Aorta (tissue), 5 donors: ENCODE measurements around the gene KCNN1. TPM values are rescaled to one million over a fixed set of nuclear protein-coding genes. Genes with fewer than 3 reads are reported as not detected.
"Not testable (repeated sequence)": the region's sequence is repeated elsewhere in the genome, so short reads cannot be mapped to it uniquely, and the experiment has no call there.

Experiments used
- ATAC-seq: fragments of 200-7000 bp; cut with Tn5 transposase; one replicate; pipeline ENCODE4 v1.9.1; 2022; ENCODE audit warnings: moderate library complexity; ENCODE audit not compliant: low FRiP score
- DNase-seq, 2 donors: peaks; one replicate each; pipeline ENCODE4 v3.0.0-alpha.2; 2020
- H3K27ac ChIP-seq, 2 donors: one replicate each; pipeline ENCODE4 v1.5.1; 2013; ENCODE audit warnings: low read length in 2 of 2, mild to moderate bottlenecking in 2 of 2, moderate library complexity in 2 of 2, control low read depth in 1 of 2, inconsistent platforms in 1 of 2, low read depth in 1 of 2
- H3K27me3 ChIP-seq, 2 donors: one replicate each; pipeline ENCODE4 v1.6.1; 2013; ENCODE audit warnings: control low read depth in 1 of 2, low read length in 1 of 2, mild to moderate bottlenecking in 1 of 2, moderate library complexity in 1 of 2; ENCODE audit not compliant: insufficient read depth in 2 of 2, control insufficient read depth in 1 of 2
- H3K36me3 ChIP-seq, 2 donors: one replicate each; pipeline ENCODE4 v1.6.1; 2013; ENCODE audit warnings: control low read depth in 1 of 2, low read length in 1 of 2, mild to moderate bottlenecking in 1 of 2; ENCODE audit not compliant: insufficient read depth in 2 of 2, control insufficient read depth in 1 of 2
- H3K4me1 ChIP-seq, 2 donors: one replicate each; pipeline ENCODE4 v1.6.1; 2013; ENCODE audit warnings: low read length in 2 of 2, control low read depth in 1 of 2, mild to moderate bottlenecking in 1 of 2, moderate library complexity in 1 of 2; ENCODE audit not compliant: insufficient read depth in 2 of 2, control insufficient read depth in 1 of 2
- H3K4me3 ChIP-seq, 2 donors: one replicate each; pipeline ENCODE4 v1.5.1; 2013; ENCODE audit warnings: low read length in 2 of 2, control low read depth in 1 of 2, mild to moderate bottlenecking in 1 of 2
- H3K9me3 ChIP-seq: one replicate; pipeline ENCODE4 v1.6.1; 2013; ENCODE audit warnings: mild to moderate bottlenecking, low read length; ENCODE audit not compliant: control insufficient read depth
- WGBS, 2 donors: extraction: QIAGEN DNeasy Blood & Tissue Kit; methylation state at CpG; one replicate each; pipeline ENCODE4 v1.1.7; 2013; 5-methylcytosine and 5-hydroxymethylcytosine counted together
- intact Hi-C, 2 donors: fragments of 100-400 bp; cut with DNase I; formaldehyde crosslinking; loops; one replicate each; pipeline versions ENCODE4 v1.14.2 to v1.15.0; 2022
- polyA plus RNA-seq, 2 donors: library from polyadenylated mRNA; stranded (reverse); fragments of 200-250 nt; gene quantifications; one replicate each; pipeline ENCODE4 v1.2.3, GENCODE V29; 2013
- total RNA-seq, 2 donors: library from RNA; stranded (reverse); fragmentation: NEBNext Ultra II Directional; extraction: Animal tissue kit (Norgen Biotek cat#: 25700); gene quantifications; one replicate each; pipeline ENCODE4 v1.2.1, GENCODE V29; 2021
- donor health status: healthy with polysubstance abuse.
- donor health status: Bipolar disorder and iron deficiency.
- donor health status: DM: no; HTN: no; CAD: no.
- donor health status: DM: no; HTN: no; CAD: no.
- donor health status: DM: yes; HTN: yes; CAD: no.

The KCNN1 gene
- total and polyA plus RNA-seq, 4 donors: 0.13 TPM; not detected in 2

DNA sequence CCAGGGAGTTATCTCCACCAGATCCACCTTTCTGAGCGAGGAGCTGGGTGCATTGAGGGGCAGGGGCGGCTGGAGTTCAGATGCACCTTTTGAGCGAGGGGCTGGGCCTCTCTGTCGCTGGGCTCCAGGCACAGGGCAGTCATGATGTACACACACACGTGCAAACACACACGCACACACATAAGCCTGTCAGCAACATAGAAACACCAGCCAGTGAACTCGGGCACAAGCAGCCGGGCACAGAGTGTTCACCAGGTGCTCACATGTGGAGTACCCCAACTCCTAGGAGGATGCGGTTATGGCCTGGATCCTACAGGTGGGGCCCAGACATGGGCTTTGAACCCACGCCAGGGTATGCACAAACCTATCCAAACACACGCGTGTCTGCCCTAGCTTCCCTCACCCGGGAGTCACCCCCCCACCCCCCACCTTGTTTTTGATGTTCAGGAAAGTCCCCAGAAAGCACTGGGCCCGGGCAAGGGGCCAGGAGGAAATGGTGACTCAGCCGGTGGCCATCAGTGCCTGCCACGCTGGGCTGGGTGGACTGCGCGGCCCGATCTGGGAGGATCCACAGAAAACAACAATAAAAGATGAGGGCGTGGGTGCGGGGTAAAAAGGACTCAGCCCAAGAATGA lies 54.3 kb downstream of the KCNN1 start:
- Histone ChIP-seq H3K4me1 (peaks cover 2 to 4% of the 10 kb centered on the region in 2 donors), H3K27ac (peak overlapping the region; percentile 51 to 98), H3K27me3 (no peaks in the 10 kb centered on the region), H3K4me3 (no peak overlapping the region), H3K36me3 (no peaks in the 10 kb centered on the region), H3K9me3 (no peaks in the 10 kb centered on the region)
- intact Hi-C loops: loop anchor here (2.0 kb wide), 2 partner anchors 28 to 30 kb away; no protein-coding TSS in a partner anchor
- ATAC-seq: peak; percentile 82
- WGBS, 2 donors: 13 to 15% methylated on average over 21 of the region's 21 CpGs
- DNase-seq: peak; percentile 96 to 98

DNA sequence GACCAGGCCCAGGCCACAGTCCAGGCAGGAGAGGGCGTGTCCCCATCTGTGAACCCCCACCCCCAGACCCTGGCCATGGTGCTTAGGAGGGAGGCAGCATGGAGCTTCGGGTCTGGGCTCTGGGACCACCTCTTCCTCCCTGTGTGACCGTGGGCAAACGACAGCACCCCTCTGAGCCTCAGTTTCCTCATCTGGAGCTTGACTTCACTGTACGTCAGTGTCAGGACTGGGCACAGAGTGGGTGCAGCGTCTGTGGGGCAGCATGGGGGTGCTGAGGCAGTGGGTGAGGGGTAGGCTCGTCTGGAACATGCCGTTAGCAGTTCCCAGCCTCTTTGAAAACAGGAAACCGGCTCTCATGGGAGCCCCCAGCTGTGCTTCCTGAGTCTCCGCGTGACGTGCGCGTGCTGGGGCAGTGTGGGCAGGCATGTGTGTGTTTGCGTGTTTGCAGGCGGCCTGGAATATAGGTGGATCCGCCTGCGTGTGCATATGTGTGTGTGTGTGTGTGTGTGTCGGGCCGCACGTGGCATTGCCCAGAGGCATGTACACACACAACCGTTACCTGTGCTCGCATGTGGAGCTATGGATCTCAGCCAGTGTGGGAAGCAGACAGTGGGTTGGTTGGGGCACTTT lies 56.8 kb downstream of the KCNN1 start:
- H3K27ac ChIP-seq: peak overlapping the region in 1 of 2 donors; percentile 18
- no peaks in the 10 kb centered on the region for H3K27me3 ChIP-seq
- intact Hi-C loops: no loop called here
- H3K9me3 ChIP-seq: no peaks in the 10 kb centered on the region
- no peak overlapping the region for H3K4me3 ChIP-seq
- 50 to 53% methylated on average over 23 of the region's 23 CpGs for WGBS, 2 donors
- ATAC-seq: peak; percentile 45
- peak; percentile 87 to 95 for DNase-seq
- H3K4me1 ChIP-seq: peaks cover 2 to 4% of the 10 kb centered on the region in 2 donors
- no peaks in the 10 kb centered on the region for H3K36me3 ChIP-seq

DNA sequence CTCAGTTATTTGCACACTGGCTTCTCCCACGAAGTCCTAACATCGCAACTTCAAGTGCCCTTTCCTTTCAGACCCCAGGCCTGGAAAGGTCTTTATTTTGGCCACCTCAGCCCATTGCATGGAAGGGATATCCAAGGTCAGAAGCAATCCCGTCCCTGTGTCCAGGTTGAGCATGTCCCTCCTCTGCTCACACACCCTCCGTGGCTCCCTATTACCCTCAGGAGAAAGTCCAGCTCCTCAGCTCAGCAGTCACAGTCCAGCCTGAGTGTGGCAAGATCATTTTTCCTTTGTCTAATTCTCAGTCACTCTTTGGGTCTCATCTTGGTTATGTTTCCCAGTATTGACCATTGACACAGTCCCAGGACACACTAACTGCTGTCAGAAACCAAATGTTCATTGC lies 60.2 kb downstream of the KCNN1 start:
- H3K27me3 ChIP-seq: no peaks in the 10 kb centered on the region
- H3K4me1 ChIP-seq: no peaks in the 10 kb centered on the region
- DNase-seq (no peak), ATAC-seq (no peak)
- intact Hi-C loops: no loop called here
- H3K27ac ChIP-seq: no peak overlapping the region
- H3K4me3 ChIP-seq: no peak overlapping the region
- H3K9me3 ChIP-seq: no peaks in the 10 kb centered on the region
- no peaks in the 10 kb centered on the region for H3K36me3 ChIP-seq
- WGBS, 2 donors: 91 to 96% methylated on average over 4 of the region's 4 CpGs

DNA sequence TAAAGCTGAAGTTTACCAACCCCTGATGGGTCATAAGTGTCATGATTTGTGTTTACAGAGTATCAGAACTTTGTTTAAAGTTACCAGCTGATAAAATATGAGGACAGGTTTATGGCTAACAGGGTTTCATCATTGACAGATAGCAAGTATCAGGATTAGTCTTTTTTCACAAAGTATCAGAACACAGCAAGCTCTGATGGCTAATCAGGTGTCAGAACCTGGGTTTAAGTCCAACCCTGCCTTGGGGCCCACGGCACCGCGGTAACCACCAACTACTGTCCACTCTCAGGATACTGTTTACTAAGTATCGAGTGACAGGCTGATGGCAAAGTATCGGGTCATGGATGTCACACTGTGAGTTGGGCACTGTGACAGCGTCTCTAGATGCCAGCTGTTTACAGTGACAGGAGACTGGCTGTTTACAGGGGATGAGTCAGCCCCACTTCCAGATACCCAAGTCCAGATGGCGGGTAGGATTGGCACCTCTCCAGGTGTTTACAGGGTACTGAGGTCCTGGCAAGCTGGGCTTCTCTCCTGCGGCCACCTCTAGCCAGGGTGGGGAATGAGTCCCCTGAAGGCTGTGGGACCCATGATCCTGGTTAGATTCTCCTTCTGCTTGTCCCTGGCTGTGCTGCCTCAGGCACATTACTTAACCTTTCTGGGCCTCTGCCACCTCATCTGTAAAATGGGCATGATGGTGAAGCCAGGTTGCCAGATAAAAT lies 62.9 kb downstream of the KCNN1 start:
- Histone ChIP-seq H3K27ac (no peak overlapping the region), H3K9me3 (no peaks in the 10 kb centered on the region), H3K4me1 (no peaks in the 10 kb centered on the region), H3K4me3 (no peak overlapping the region), H3K27me3 (no peaks in the 10 kb centered on the region), H3K36me3 (no peaks in the 10 kb centered on the region)
- intact Hi-C loops: no loop called here
- WGBS, 2 donors: 54 to 60% methylated on average over 8 of the region's 8 CpGs
- DNase-seq: no peak
- ATAC-seq: no peak

DNA sequence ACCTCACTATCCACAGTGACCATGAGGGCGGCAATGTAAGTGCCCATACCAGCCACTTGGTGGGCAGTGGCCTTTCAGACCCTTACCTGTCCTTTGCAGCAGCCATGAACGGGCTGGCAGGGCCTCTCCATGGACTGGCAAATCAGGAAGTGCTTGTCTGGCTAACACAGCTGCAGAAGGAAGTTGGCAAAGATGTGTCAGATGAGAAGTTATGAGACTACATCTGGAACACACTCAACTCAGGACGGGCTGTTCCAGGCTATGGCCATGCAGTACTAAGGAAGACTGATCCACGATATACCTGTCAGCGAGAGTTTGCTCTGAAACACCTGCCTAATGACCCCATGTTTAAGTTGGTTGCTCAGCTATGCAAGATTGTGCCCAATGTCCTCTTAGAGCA lies 64.5 kb downstream of the KCNN1 start:
- ATAC-seq, H3K4me1 ChIP-seq, intact Hi-C loops, H3K36me3 ChIP-seq, H3K27ac ChIP-seq, DNase-seq, H3K27me3 ChIP-seq, H3K4me3 ChIP-seq, H3K9me3 ChIP-seq: not testable (repeated sequence)
- 87 to 89% methylated on average over 5 of the region's 5 CpGs for WGBS, 2 donors

DNA sequence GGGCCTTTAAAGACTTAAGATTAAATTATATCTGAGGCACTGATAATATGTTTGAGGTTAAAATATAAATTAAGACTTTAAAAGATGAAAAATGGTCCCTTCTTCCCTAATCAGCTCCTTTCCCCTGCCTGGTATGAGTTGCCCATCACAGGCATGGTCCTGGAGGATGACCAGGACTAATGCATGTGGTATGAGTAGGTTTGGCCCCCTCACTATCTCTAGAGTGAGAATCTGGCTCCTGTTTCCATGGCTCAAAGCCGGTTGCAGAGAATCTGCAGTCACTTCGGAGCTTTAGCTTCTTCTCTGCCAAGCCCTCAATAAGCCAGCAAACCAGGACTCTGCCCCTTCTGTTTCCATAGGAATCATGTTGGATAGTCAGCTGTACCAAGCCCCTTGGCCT lies 65.2 kb downstream of the KCNN1 start:
- ATAC-seq: not testable (repeated sequence)

DNA sequence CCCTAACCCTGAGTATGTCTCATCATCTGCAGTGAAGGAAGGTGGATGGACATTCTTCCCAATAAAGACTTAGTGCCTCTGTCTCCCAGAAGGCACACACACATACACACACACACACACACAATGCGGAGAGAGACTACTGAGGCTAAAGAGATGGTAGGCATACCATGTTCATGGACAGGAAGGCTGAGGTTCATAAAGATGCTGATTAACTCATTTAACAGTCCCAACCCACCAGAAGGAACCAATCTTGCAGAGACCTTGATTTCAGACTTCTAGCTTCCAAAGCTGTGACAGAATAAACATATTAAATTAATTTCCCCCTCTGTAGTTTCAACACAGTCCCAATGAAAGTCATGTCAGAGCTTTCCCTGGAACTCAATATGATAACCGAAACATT lies 74.1 kb downstream of the KCNN1 start:
- intact Hi-C loops: no loop called here
- WGBS, 2 donors: 94 to 98% methylated on average over 2 of the region's 2 CpGs
- no peaks in the 10 kb centered on the region for H3K4me1 ChIP-seq

More for the DNA sequence above, 65.2 kb downstream of the KCNN1 start:
- DNase-seq, H3K4me3 ChIP-seq, H3K4me1 ChIP-seq, H3K27ac ChIP-seq, H3K9me3 ChIP-seq, intact Hi-C loops, H3K36me3 ChIP-seq, H3K27me3 ChIP-seq: not testable (repeated sequence)
- WGBS, 2 donors: 43 to 47% methylated on average over 2 of the region's 2 CpGs

DNA sequence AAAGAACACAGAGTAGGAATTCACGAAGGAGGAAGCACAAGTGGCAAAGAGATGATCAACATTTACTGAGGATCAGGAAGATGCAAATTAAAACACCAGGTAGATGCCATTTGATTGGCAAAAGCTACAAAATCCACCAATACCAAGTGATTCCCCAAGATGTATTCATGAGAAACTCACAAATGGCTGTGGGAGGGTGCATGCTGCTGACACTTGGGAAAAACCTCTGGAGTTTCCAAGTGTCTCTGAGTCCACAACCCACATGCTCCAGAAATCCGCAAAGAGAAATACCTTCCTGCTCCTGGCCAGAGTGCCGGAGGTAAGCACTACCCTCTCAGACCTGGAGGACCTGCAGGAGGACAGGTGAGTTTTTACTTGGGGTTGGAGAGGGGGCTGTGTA lies 76.8 kb downstream of the KCNN1 start:
- Histone ChIP-seq H3K4me3 (no peak overlapping the region), H3K27ac (no peak overlapping the region), H3K36me3 (no peaks in the 10 kb centered on the region), H3K27me3 (no peaks in the 10 kb centered on the region), H3K4me1 (no peaks in the 10 kb centered on the region), H3K9me3 (no peaks in the 10 kb centered on the region)
- ATAC-seq (no peak), DNase-seq (no peak)
- intact Hi-C loops: loop anchor here in 1 of 2 donors (1.0 kb wide), 1 partner anchor 15 kb away; no protein-coding TSS in a partner anchor
- WGBS, 2 donors: 86 to 96% methylated on average over 3 of the region's 3 CpGs

More for the DNA sequence above, 74.1 kb downstream of the KCNN1 start:
- Histone ChIP-seq H3K4me3 (no peak overlapping the region), H3K9me3 (no peaks in the 10 kb centered on the region), H3K27ac (no peak overlapping the region), H3K27me3 (no peaks in the 10 kb centered on the region), H3K36me3 (no peaks in the 10 kb centered on the region)
- DNase-seq: no peak
- no peak for ATAC-seq
